Liver (tissue), 9 donors: ENCODE results near the gene MDM2. TPM values are rescaled to one million over a fixed set of nuclear protein-coding genes. Genes with fewer than 3 reads are reported as not detected.
"Not testable (repeated sequence)": the region's sequence is repeated elsewhere in the genome, so short reads cannot be mapped to it uniquely, and the experiment has no call there.

Experiments
- DNase-seq: peaks from one replicate; pipeline ENCODE4 v3.0.0-alpha.2; 2017; ENCODE audit warnings: low spot score
- H3K27ac ChIP-seq, 2 donors: one replicate each; pipeline ENCODE4 v1.7.0; 2013; ENCODE audit warnings: inconsistent platforms in 2 of 2, low read length in 2 of 2, control low read depth in 1 of 2, low read depth in 1 of 2, mild to moderate bottlenecking in 1 of 2
- H3K27me3 ChIP-seq, 4 donors: one replicate each; pipeline versions ENCODE4 v1.6.1 to v1.7.0; 2013; ENCODE audit warnings: low read length in 3 of 4, inconsistent platforms in 1 of 4, mild to moderate bottlenecking in 1 of 4, moderate library complexity in 1 of 4; ENCODE audit not compliant: control insufficient read depth in 4 of 4, insufficient read depth in 4 of 4
- H3K36me3 ChIP-seq, 4 donors: one replicate each; pipeline versions ENCODE4 v1.6.1 to v1.7.0; 2013; ENCODE audit warnings: low read length in 3 of 4, mild to moderate bottlenecking in 3 of 4, low read depth in 1 of 4, moderate library complexity in 1 of 4; ENCODE audit not compliant: control insufficient read depth in 4 of 4, insufficient read depth in 3 of 4
- H3K4me1 ChIP-seq, 4 donors: one replicate each; pipeline versions ENCODE4 v1.6.1 to v1.7.0; 2013; ENCODE audit warnings: low read length in 3 of 4, mild to moderate bottlenecking in 3 of 4, moderate library complexity in 1 of 4; ENCODE audit not compliant: control insufficient read depth in 4 of 4, insufficient read depth in 4 of 4
- H3K4me3 ChIP-seq, 3 donors: one replicate each; pipeline versions ENCODE4 v1.6.1 to v1.7.0; 2013; ENCODE audit warnings: low read length in 3 of 3, control low read depth in 1 of 3, low read depth in 1 of 3, mild to moderate bottlenecking in 1 of 3
- H3K9ac ChIP-seq, 2 donors: one replicate each; pipeline ENCODE4 v1.7.0; 2013; ENCODE audit warnings: low read length in 2 of 2, mild to moderate bottlenecking in 2 of 2, moderate library complexity in 2 of 2, control low read depth in 1 of 2, low read depth in 1 of 2
- H3K9me3 ChIP-seq, 4 donors: one replicate each; pipeline versions ENCODE4 v1.6.1 to v1.7.0; 2013; ENCODE audit warnings: low read length in 3 of 4; ENCODE audit not compliant: control insufficient read depth in 4 of 4
- FOXA1 ChIP-seq: IDR thresholded peaks from 2 replicates; pipeline ENCODE4 v1.6.1; 2016; ENCODE audit warnings: antibody characterized with exemption
- GABPA ChIP-seq, 2 donors: IDR thresholded peaks in 1 of 2; conservative IDR thresholded peaks in 1 of 2; 2 replicates each; pipeline ENCODE4 v1.6.1; 2016; ENCODE audit warnings: antibody characterized with exemption in 2 of 2, mild to moderate bottlenecking in 1 of 2, moderate library complexity in 1 of 2
- RAD21 ChIP-seq, 2 donors: IDR thresholded peaks; 2 replicates each; pipeline ENCODE4 v1.6.1; 2016; ENCODE audit warnings: antibody characterized with exemption in 2 of 2, mild to moderate bottlenecking in 2 of 2
- TAF1 ChIP-seq: conservative IDR thresholded peaks from 2 replicates; pipeline ENCODE4 v1.6.1; 2016; ENCODE audit warnings: antibody characterized with exemption, mild to moderate bottlenecking
- YY1 ChIP-seq: IDR thresholded peaks from 2 replicates; pipeline ENCODE4 v1.6.1; 2016; ENCODE audit warnings: antibody characterized with exemption, mild to moderate bottlenecking
- WGBS: extraction: QIAGEN DNeasy Blood & Tissue Kit; methylation state at CpG from one replicate; pipeline ENCODE4 v1.1.7; 2013; 5-methylcytosine and 5-hydroxymethylcytosine counted together
- polyA plus RNA-seq, 2 donors: library from polyadenylated mRNA; stranded (reverse) in 1 of 2; unstranded in 1 of 2; fragments of 200-250 nt in 1 of 2; fragments of >200 nt in 1 of 2; fragmentation: Nextera tagmentation in 1 of 2; extraction: Ambion mirVana in 1 of 2; gene quantifications; one replicate each; pipeline versions ENCODE4 v1.2.1 to v1.2.3, GENCODE V29; 2013 to 2015
- total RNA-seq, 2 donors: library from RNA; depleted of rRNA; stranded (reverse); fragments of >200 nt; gene quantifications; one replicate each; pipeline ENCODE4 v1.2.3, GENCODE V29; 2014
- TF ChIP-seq, protein P1 (sequence below): fragments of 150-350 bp; IDR thresholded peaks from 2 replicates; pipeline ENCODE4 v1.5.1; 2017; ENCODE audit warnings: improper control_type of control experiment, low read depth, low read length; ENCODE audit not compliant: missing input control
- donor health status: healthy.
- donor health status: healthy.
- donor health status: healthy.
- donor health status: healthy.
- donor health status: healthy.

Gene MDM2
- total and polyA plus RNA-seq, 4 donors = 10.1 to 69.4 (median 36.9) TPM

DNA sequence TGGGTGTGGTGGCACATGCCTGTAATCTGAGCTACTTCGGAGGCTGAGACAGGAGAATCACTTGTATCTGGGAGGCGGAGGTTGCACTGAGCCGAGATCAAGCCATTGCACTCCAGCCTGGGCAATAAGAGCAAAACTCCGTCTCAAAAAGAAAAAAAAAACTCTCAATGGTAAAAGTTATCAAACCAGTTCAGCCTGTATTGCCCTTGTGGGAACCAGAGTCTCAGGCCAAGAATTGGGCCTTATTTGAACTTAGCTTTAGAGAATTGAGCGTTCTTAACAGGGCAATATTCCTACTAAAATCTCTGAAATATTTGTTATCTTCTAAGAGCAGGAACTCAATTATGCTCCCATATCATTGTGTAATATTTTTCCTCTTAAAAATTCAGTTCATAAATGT is 7.7 kb upstream of the MDM2 start:
- Histone ChIP-seq H3K9me3 (no peaks in the 10 kb centered on the region), H3K36me3 (no peaks in the 10 kb centered on the region), H3K4me3 (no peak overlapping the region), H3K4me1 (peaks cover 0 to 11% (median 2%) of the 10 kb centered on the region in 4 donors), H3K9ac (no peak overlapping the region), H3K27me3 (no peaks in the 10 kb centered on the region), H3K27ac (no peak overlapping the region)
- DNase-seq = no peak
- WGBS = 87% methylated on average over 5 of the region's 5 CpGs
- TF ChIP-seq YY1 (no peak), GABPA (IDR thresholded peaks at IDR 0.05 in 1 of 2, conservative IDR thresholded peaks at IDR 0.05 in 1 of 2) (no peak), FOXA1 (no peak), TAF1 (no peak), RAD21 (IDR thresholded peaks at IDR 0.05) (no peak)
- TF ChIP-seq, protein P1, sequence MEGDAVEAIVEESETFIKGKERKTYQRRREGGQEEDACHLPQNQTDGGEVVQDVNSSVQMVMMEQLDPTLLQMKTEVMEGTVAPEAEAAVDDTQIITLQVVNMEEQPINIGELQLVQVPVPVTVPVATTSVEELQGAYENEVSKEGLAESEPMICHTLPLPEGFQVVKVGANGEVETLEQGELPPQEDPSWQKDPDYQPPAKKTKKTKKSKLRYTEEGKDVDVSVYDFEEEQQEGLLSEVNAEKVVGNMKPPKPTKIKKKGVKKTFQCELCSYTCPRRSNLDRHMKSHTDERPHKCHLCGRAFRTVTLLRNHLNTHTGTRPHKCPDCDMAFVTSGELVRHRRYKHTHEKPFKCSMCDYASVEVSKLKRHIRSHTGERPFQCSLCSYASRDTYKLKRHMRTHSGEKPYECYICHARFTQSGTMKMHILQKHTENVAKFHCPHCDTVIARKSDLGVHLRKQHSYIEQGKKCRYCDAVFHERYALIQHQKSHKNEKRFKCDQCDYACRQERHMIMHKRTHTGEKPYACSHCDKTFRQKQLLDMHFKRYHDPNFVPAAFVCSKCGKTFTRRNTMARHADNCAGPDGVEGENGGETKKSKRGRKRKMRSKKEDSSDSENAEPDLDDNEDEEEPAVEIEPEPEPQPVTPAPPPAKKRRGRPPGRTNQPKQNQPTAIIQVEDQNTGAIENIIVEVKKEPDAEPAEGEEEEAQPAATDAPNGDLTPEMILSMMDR = no peak

DNA sequence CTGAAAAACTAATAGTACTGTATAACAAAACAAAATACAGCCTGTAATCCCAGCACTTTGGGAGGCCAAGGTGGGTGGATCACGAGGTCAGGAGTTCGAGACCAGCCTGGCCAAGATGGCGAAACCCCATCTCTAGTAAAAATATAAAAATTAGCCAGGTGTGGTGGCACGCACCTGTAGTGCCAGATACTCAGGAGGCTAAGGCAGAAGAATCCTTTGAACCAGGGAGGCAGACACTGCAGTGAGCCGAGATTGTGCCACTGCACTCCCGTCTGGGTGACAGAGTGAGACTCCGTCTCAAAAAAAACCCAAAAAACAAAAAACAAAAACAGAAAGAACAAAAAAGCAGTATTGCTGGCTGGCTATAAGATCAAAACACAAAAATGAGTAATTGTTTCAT is 6.9 kb upstream of the MDM2 start:
- not testable (repeated sequence) for H3K9ac ChIP-seq, H3K27ac ChIP-seq, H3K36me3 ChIP-seq, H3K4me3 ChIP-seq, H3K9me3 ChIP-seq, DNase-seq, H3K27me3 ChIP-seq
- peaks cover 0 to 11% (median 2%) of the 10 kb centered on the region in 4 donors for H3K4me1 ChIP-seq
- 97% methylated on average over 7 of the region's 7 CpGs for WGBS

DNA sequence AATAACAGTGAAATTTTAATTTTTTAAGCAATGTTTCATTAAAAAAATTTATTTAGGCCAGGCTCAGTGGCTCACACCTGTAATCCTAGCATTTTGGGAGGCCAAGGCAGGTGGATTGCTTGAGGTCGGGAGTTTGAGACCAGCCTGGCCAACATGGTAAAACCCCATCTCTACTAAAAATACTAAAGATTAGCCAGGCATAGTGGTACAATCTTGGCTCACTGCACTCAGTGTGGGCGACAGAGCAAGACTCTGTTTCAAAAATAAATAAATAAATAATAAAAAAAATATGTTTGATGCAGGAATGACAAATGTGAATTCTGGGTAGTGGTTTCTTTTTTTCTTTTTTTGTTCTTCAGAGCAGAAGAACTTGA is 5.6 kb upstream of the MDM2 start:
- not testable (repeated sequence) for H3K36me3 ChIP-seq, H3K4me3 ChIP-seq, H3K27me3 ChIP-seq, H3K27ac ChIP-seq, H3K9ac ChIP-seq, H3K9me3 ChIP-seq, DNase-seq
- peaks cover 0 to 11% (median 2%) of the 10 kb centered on the region in 4 donors for H3K4me1 ChIP-seq
- WGBS = 88% methylated on average over 2 of the region's 2 CpGs

DNA sequence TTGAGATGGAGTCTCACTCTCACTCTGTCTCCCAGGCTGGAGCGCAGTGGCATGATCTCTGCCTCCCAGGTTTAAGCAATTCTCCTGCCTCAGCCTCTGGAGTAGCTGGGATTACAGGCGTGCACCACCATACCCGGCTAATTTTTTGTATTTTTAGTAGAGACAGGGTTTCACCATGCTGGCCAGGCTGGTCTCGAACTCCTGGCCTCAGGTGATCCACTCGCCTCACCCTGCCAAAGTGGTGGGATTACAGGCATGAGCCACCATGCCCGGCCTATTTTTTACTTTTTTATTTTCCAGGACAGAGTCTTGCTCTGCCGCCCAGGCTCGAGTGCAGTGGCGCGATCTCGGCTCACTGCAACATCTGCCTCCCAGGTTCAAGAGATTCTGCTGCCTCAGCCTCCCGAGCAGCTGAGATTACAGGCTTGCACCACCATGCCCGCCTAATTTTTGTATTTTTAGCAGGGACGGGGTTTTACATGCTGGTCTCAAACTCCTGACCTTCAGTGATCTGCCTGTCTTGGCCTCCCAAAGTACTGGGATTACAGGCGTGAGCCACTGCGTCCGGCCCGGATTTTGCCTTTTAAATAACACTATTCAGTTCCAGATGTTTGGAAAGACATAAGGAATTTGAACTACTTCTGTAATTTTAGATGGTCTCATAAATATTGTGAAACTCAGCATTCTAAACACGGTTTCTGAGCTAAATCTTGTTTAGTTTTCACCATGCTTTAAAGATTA is 4.9 kb upstream of the MDM2 start:
- H3K27me3 ChIP-seq, DNase-seq, H3K27ac ChIP-seq, H3K4me3 ChIP-seq, H3K9ac ChIP-seq, H3K36me3 ChIP-seq, H3K9me3 ChIP-seq: not testable (repeated sequence)
- WGBS = 92% methylated on average over 19 of the region's 19 CpGs
- peaks cover 0 to 11% (median 2%) of the 10 kb centered on the region in 4 donors for H3K4me1 ChIP-seq
